GM12878 (cell line): Measurements from ENCODE around the gene TOE1. TPM values are rescaled to one million over a fixed set of nuclear protein-coding genes. Genes with fewer than 3 reads are reported as not detected.
A peak's percentile ranks its signal among the peaks of the same experiment; 100 is the strongest.

Source experiments
- CEBPB ChIP-seq, 2 experiments: fragments of 150-350 bp in 1 of 2; IDR thresholded peaks; 2 replicates each; pipeline ENCODE4 v1.6.1; 2012 to 2014; ENCODE audit warnings: low read depth in 2 of 2, low read length in 2 of 2, borderline replicate concordance in 1 of 2, inconsistent platforms in 1 of 2
- HCFC1 ChIP-seq: fragments of 150-350 bp; IDR thresholded peaks from 2 replicates; pipeline ENCODE4 v1.6.1; 2014; ENCODE audit warnings: low read length
- IRF4 ChIP-seq: IDR thresholded peaks from 2 replicates; pipeline ENCODE4 v1.6.1; 2011; ENCODE audit warnings: low read depth, low read length
- KDM1A ChIP-seq: fragments of 200-600 bp; sonication (generic); IDR thresholded peaks from 2 replicates; pipeline ENCODE4 v1.6.1; 2016; ENCODE audit warnings: borderline replicate concordance
- KLF5 ChIP-seq: fragments of 450-650 bp; IDR thresholded peaks from 2 replicates; pipeline ENCODE4 v1.6.1; 2014; ENCODE audit warnings: mild to moderate bottlenecking; ENCODE audit not compliant: partially characterized antibody
- LARP7 ChIP-seq: fragments of 450-650 bp; IDR thresholded peaks from 2 replicates; pipeline ENCODE4 v1.6.1; 2017; ENCODE audit warnings: mild to moderate bottlenecking
- MEF2B ChIP-seq: fragments of 450-650 bp; IDR thresholded peaks from 2 replicates; pipeline ENCODE4 v1.6.1; 2018; ENCODE audit warnings: mild to moderate bottlenecking, moderate library complexity; ENCODE audit not compliant: partially characterized antibody, poor library complexity, severe bottlenecking
- MXI1 ChIP-seq: fragments of 150-350 bp; IDR thresholded peaks from 2 replicates; pipeline ENCODE4 v1.6.1; 2011; ENCODE audit warnings: low read depth, mild to moderate bottlenecking, inconsistent platforms, low read length, improper control_type of control experiment
- NBN ChIP-seq: fragments of 450-650 bp; IDR thresholded peaks from 2 replicates; pipeline ENCODE4 v1.6.1; 2016
- NR2F1 ChIP-seq: fragments of 450-650 bp; conservative IDR thresholded peaks from 2 replicates; pipeline ENCODE4 v1.6.1; 2017; ENCODE audit warnings: mild to moderate bottlenecking
- NRF1 ChIP-seq: conservative IDR thresholded peaks from 2 replicates; pipeline ENCODE4 v1.6.1; 2011; ENCODE audit warnings: mild to moderate bottlenecking, low read depth, low read length, improper control_type of control experiment
- POLR2AphosphoS2 ChIP-seq: IDR thresholded peaks from 2 replicates; pipeline ENCODE4 v1.6.1; 2011; ENCODE audit warnings: low read depth, mild to moderate bottlenecking, low read length, improper control_type of control experiment, moderate library complexity
- RCOR1 ChIP-seq: conservative IDR thresholded peaks from 2 replicates; pipeline ENCODE4 v1.6.1; 2012; ENCODE audit warnings: low read depth, low read length, improper control_type of control experiment
- SUPT20H ChIP-seq: IDR thresholded peaks from 2 replicates; pipeline ENCODE4 v1.6.1; 2011; ENCODE audit warnings: low read depth, mild to moderate bottlenecking, low read length, moderate library complexity, borderline replicate concordance; ENCODE audit not compliant: control insufficient read depth
- TBL1XR1 ChIP-seq: IDR thresholded peaks from 2 replicates; pipeline ENCODE4 v1.6.1; 2012; ENCODE audit warnings: low read depth, low read length, improper control_type of control experiment
- ZBTB33 ChIP-seq: fragments of 450-650 bp; IDR thresholded peaks from 2 replicates; pipeline ENCODE4 v1.6.1; 2017; ENCODE audit warnings: mild to moderate bottlenecking
- ZBTB40 ChIP-seq: fragments of 450-650 bp; IDR thresholded peaks from 2 replicates; pipeline ENCODE4 v1.6.1; 2016; ENCODE audit warnings: mild to moderate bottlenecking, moderate library complexity, borderline replicate concordance
- polyA plus RNA-seq, 11 experiments: library from polyadenylated mRNA; depleted of rRNA in 4 of 11; unstranded in 6 of 11; stranded (reverse) in 5 of 11; fragments of >200 nt; fragmentation: Nextera tagmentation in 4 of 11; fragmentation: Illumina TruSeq in 1 of 11; extraction: Ambion mirVana in 4 of 11; extraction: Trizol in 1 of 11; gene quantifications; 1 replicate in 1 of 11; 2 replicates in 10 of 11; pipeline versions ENCODE4 v1.2.1 to v1.2.3, GENCODE V29; 2011 to 2016; ENCODE audit warnings: inconsistent platforms in 2 of 11, missing spikeins in 2 of 11, low read depth in 1 of 11
- total RNA-seq, 4 experiments: library from RNA; depleted of rRNA in 3 of 4; stranded (reverse); fragments of >200 nt in 3 of 4; fragmentation: Illumina TruSeq in 1 of 4; extraction: Trizol in 1 of 4; gene quantifications; 2 replicates each; pipeline versions ENCODE4 v1.2.1 to v1.2.3, GENCODE V29; 2013 to 2021
- TF ChIP-seq, protein P1 (sequence below): fragments of 450-650 bp; IDR thresholded peaks from 2 replicates; pipeline ENCODE4 v1.6.1; 2018; ENCODE audit warnings: mild to moderate bottlenecking, low read depth, moderate library complexity; ENCODE audit not compliant: partially characterized antibody
- TF ChIP-seq, protein P2 (sequence below): fragments of 450-650 bp; IDR thresholded peaks from 2 replicates; pipeline ENCODE4 v1.6.1; 2017; ENCODE audit warnings: borderline replicate concordance

The TOE1 gene
- total and polyA plus RNA-seq, 10 of the 15 experiments (the other 5 are each of a cell fraction or from before 2014, with no cell fraction given), result 22.7 to 38.0 (median 33.3) TPM

GRCh38 chr1:45339789-45340558, at the start of gene TOE1, which contains the start of gene MUTYH (continued):
- TF ChIP-seq, protein P1, sequence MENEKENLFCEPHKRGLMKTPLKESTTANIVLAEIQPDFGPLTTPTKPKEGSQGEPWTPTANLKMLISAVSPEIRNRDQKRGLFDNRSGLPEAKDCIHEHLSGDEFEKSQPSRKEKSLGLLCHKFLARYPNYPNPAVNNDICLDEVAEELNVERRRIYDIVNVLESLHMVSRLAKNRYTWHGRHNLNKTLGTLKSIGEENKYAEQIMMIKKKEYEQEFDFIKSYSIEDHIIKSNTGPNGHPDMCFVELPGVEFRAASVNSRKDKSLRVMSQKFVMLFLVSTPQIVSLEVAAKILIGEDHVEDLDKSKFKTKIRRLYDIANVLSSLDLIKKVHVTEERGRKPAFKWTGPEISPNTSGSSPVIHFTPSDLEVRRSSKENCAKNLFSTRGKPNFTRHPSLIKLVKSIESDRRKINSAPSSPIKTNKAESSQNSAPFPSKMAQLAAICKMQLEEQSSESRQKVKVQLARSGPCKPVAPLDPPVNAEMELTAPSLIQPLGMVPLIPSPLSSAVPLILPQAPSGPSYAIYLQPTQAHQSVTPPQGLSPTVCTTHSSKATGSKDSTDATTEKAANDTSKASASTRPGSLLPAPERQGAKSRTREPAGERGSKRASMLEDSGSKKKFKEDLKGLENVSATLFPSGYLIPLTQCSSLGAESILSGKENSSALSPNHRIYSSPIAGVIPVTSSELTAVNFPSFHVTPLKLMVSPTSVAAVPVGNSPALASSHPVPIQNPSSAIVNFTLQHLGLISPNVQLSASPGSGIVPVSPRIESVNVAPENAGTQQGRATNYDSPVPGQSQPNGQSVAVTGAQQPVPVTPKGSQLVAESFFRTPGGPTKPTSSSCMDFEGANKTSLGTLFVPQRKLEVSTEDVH, result no peak
- TF ChIP-seq NBN (peak; percentile 81; the same call in 1 of the 2 replicates), IRF4 (0 out of 2 replicates have a peak, but pooled peaks have one; percentile 27), NRF1 (0 out of 2 replicates have a peak, but pooled peaks have one; percentile 10), ZBTB33 (no peak), MXI1 (peak; percentile 81), SUPT20H (no peak), NR2F1 (peak; percentile 66), KLF5 (no peak), MEF2B (peak; percentile 26), KDM1A (no peak), ZBTB40 (peak; percentile 66; the same call in 1 of the 2 replicates), RCOR1 (peak; percentile 88; the same call in 1 of the 2 replicates), POLR2AphosphoS2 (peak; percentile 51; the same call in 1 of the 2 replicates), CEBPB (IDR thresholded peaks at IDR 0.05; ENCODE audit: borderline replicate concordance in 1 of 2, low read depth in 2 of 2, low read length in 2 of 2) (no peak), HCFC1 (peak; percentile 92), TBL1XR1 (no peak), LARP7 (peak; percentile 86)
- TF ChIP-seq, protein P2, sequence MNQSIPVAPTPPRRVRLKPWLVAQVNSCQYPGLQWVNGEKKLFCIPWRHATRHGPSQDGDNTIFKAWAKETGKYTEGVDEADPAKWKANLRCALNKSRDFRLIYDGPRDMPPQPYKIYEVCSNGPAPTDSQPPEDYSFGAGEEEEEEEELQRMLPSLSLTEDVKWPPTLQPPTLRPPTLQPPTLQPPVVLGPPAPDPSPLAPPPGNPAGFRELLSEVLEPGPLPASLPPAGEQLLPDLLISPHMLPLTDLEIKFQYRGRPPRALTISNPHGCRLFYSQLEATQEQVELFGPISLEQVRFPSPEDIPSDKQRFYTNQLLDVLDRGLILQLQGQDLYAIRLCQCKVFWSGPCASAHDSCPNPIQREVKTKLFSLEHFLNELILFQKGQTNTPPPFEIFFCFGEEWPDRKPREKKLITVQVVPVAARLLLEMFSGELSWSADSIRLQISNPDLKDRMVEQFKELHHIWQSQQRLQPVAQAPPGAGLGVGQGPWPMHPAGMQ, result no peak
